CD1c-positive myeloid dendritic cell (primary cell): ENCODE measurements around the gene LCLAT1.
"Not testable (repeated sequence)": the region's sequence is repeated elsewhere in the genome, so short reads cannot be mapped to it uniquely, and the experiment has no call there.

Experiments
- DNase-seq: peaks from one replicate; pipeline ENCODE4 v3.0.0-alpha.2; 2016; ENCODE audit errors: extremely low spot score

Gene LCLAT1

DNA sequence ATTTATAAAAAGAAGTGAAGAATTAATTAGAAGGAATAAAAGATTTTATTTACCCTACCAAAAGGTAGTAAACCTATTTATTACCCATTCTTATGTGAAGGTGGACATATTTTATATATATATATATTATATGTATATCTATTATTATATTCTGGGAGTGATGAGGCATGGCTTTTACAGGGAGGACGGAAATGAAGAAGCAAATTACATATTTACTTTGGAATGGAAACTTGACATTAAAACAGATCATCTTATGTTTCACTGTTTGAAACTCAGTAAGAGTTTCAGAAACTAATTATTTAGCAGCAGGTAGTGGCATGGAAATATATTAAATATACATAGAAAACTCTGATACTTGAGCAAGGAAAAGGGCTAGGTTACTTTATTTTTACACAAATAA, 143.4 kb downstream of the LCLAT1 start:
- DNase-seq = no peak

DNA sequence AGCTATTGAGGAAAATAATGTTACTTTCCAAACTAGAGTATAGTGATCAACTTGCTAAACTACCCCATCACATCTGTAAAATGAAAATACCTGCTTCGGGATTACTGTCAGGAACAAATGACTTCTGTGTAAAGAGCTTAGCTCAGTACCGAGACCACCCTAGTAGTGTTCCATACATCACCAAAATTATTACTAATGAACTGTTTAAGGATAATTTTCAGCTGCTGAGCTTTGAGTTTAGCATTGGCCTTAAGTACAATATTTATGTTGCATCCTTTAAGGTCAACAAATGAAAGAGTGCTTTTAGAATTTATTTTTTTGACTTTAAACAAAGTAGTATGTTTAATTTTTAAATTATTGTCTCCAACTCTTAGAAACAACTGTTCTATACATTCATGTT, 144.1 kb downstream of the LCLAT1 start:
- DNase-seq = no peak

DNA sequence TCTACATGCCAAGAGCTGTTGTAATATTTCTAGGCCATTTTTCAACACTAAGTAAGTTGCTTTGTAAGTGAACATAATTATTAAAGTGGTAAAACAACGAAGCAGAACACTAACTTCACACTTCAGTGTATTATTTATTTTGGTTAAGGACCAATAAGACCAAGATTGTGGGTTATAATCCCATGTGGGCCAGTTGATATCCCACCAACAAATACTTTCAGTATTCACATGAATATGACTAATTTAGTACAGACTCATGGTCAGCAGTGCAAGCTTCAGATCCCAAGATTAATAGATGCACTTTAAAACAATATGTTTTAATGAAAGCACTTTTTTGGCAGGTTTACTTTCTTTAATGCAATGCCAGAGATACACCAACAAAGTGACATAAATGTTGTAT, 154.3 kb downstream of the LCLAT1 start:
- no peak for DNase-seq

DNA sequence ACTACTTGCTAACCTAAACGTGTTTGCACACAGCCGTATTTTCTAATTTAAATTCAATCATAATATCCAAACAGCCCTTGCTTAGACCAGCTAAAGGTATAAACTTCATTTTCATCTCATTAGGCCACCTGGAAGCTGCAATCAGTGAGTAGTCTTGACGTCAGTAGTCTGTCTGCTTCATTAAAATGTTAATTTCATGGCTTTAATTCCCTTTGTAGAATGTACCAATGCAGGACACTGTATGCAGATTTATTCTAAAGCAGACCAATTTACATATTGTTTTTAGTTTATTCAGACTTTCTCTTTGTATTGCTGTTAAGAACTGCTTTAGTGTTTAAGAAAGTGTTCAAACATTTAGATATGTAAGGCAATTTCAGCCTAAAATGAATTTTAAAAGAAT, 158.2 kb downstream of the LCLAT1 start:
- no peak for DNase-seq

DNA sequence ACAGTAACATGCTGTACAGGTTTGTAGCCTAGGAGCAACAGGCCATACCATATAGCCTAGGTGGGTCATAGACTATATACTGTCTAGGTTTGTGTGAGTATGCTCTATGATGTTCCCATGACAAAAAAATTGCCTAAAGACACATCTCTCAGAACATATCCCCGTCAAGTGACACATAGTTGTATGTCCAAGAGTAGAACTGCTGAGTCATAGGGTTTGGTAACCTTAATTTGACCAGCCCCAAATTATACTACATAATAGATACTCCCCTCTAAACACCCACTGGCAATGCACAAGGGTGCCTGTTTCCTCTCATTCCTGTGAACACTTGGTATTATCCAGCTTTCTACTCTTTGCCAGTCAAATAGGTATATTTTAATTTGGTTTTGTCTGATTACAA, 161.6 kb downstream of the LCLAT1 start:
- DNase-seq = no peak

DNA sequence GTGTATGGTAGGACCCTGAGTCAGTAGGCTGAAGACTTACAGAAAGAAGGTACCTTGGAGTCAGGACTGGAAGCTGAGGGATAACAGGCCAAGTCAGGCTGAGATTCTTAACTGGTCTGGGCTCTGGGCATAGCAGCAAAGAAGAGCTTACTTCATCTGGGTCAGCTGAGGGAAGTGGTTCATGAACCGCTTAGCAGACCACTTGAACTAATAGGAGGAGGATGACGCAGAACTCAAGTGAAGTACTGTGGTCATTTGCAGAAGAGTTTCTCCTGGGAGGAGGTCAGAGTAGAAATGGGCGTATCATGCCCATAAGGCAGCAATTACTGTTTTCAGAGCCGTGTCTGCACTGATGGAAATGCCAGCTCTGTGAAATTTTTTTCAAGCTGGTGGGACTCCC, 164.5 kb downstream of the LCLAT1 start:
- DNase-seq = no peak

DNA sequence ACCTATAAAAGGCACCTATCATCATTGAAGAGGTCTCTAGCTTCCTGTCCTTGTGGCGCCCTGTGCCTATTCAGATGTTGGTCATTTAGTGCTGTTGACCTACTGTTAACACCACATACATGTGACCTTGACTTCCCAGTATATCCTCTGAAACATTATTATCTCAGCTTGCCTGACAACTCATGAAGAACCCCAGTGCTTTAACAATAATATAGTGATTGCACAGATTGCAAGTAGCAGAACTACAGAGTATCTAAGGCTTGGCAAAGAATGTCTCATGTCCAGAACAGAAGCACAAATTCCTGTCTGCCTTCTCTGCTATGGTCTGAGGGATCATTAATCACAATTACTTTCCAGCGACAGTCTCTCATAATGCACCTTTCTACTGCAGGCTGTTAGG, 165.3 kb downstream of the LCLAT1 start:
- no peak for DNase-seq

DNA sequence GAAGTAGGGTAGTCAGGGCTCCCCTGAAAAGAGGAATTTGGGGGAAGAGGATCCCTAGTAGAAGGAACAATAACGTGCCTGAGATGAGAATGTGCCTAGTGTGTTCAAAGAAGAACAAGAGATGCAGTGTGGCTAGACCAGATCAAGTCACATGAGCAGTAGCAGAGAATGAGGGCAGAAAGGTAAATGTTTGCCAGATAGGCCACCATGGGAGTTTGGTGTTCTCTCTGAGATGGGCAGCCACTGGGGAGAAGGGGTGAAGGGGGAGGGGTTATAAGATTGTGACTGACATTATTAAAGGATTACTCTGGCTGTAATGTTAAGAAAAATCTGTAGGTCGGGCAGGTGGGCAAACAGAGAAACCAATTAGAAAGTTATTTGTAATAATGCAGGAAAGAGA, 166.0 kb downstream of the LCLAT1 start:
- DNase-seq = no peak

DNA sequence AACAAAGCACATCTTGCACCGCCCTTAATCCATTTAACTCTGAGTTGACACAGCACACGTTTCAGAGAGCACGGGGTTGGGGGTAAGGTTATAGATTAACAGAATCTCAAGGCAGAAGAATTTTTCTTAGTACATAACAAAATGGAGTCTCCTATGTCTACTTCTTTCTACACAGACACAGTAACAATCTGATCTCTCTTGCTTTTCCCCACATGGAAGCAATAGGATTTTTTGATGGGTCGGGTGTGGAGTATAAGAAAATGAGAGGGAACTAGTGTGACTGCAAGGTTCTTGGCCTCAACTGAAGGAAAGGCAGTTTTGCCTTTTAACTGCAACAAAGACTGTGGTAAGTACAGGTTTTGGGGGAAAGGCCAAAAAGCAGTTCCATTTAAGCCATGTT, 167.2 kb downstream of the LCLAT1 start:
- DNase-seq = not testable (repeated sequence)

DNA sequence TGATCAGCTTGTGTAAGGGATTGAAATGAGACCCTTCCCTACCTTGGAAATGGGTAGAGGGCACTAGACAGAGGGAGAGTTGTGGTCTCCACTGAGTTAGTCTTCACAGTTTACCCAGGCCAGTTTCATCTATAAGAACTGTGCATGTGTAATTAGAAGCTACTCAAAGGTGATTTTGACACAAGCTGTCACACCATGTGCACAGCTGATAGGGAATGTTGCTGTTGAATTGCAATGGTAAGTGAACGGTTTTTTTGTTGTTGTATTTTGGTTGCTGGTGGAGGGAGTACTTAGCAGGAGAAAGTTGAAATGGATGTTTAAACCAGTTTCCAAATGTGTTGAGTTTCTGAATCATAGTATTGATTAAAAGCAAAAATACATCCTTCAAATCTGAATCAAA, 168.9 kb downstream of the LCLAT1 start:
- no peak for DNase-seq

DNA sequence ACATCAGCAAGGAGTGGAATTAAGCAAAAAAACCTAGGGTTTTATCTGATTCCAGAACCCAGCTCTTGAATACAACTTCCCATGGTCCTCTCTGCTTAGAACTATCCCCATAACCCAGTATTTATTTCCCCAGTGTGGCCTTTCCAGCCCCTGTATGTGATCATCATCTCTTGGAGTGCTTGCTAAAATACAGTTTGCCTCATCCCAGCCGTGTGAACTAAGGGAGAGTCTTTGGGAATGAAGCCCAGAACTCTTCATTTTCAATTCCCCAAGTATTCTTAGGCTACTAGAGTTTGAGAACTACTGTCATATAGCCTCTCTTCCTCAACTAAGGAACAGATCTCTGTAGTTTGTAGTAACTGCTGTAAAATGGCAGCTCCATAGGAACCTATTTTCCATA, 173.1 kb downstream of the LCLAT1 start:
- no peak for DNase-seq

DNA sequence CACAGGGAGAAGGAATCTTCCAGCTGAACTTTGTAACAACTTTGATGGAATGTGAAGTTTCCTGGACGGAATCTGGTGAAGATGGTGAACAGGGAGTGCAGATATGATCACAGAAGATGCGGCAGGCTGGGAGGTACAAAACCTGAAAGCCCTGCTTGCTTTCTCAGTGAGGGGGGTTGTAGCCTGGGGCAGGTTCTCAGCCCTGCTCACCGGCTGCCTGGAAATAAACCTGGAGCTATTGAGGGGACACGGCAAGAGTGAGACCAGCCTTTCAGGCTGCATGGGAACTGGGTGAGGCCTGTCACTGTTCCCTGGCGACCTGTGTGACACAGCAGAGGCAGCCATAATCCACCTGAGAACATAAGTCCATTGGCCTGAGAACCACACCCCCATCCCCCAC, 174.8 kb downstream of the LCLAT1 start:
- DNase-seq = no peak

DNA sequence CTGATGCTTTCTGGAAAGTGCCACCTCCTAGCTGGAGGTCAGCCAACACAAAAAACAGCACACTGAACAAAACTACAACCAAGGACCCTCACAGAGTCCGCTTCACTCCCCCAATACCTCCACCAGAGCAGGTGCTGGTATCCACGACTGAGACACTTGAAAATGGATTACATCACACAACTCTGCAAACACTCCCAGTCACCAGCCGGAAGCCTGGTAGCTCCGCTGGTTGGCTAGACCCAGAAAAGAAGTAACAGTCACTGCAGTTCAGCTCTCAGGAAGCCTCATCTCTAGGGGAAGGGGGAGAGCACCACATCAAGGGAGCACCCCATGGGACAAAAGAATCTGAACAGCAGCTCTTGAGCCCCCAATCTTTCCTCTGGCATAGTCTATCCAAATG, 175.4 kb downstream of the LCLAT1 start:
- DNase-seq = no peak

DNA sequence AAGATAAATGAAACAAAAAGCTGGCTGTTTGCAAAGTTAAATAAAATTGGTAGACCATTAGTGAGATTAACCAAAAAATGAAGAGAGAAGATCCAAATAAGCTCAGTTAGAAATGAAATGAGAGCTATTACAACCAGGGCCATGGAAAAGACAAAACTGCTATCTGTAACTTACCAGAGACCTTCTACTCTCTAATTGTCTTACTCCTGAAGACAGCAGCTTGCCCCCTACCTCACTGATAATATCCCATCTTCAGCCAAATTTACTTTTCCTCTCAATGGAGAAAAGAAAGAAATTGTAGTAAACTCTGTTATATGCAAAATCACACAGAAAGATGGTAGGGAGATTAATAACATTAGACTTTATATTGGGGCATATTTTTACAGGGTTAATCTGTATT, 178.2 kb downstream of the LCLAT1 start:
- no peak for DNase-seq

DNA sequence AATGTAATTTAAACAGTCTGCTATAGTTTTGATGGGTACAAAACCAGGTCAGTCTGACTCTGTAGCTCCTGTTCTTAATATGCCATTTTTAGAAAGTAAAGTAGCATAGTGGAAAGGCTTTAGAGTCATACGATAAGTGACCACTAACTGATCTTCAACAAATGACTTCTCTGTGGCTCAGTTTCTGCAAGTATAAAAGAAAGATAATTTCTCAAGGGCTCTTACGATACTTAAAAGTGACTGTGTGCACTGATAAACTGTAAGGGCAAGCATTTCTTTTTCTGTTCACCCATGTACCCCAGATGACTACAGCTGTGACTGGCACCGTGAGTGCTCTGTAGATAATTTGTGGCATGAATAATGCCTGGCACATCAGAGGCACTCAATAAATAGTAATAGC, 178.7 kb downstream of the LCLAT1 start:
- DNase-seq = no peak

DNA sequence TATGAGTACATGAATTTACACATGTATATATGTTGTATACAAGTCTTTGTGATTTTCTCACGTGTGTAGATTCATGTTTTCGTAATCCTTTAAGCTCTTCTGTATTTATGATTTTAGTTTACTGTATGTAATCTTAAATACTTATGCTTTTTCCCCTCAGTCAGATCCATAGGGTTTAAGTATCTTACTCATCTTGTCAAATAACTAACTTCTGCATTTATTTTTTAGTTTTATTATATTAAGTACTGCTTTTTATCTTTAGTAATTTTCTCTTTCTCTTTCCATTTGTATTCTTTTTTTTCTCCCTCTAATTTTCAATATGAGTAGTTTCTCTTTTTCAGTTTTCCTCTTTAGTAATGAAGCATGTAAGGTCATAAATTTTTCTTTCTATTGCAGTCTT, 179.4 kb downstream of the LCLAT1 start:
- DNase-seq = no peak

DNA sequence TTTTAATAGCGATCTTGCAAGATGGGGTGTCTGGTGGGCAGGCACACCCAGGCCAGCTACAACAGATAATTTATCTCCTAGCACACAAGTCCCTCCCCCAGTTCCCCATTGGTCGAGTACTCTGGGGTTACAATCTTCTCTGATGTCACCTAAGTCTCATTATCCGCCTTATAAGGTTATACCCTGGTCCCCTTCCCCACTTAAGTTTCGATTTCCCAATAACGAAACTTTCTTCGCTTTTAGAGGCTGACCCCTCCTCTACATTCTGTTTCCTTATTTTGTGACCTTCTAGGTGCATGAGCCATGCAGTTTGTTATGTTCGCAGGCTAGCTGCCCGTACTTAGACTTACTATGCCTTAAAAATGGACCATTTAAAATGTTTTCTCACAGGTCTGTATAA, 180.1 kb downstream of the LCLAT1 start:
- no peak for DNase-seq

DNA sequence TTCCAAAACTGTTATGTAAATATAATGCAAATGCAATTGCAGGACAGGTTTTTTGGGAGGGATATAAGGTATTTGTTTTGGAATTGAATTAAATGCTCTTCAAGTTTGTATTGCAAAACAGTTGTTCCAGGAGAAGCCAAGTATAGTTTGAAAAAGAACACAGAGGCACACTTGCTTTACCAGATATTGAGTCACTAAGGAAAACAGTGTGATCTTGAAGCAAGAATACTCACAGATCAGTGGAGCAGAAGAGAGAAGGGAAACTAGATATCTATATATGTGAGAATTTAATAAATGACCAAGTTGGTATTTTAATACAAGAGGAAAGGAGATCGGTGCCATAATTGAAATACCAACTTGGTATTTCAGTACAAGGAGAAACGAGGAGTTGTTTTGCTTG, 181.3 kb downstream of the LCLAT1 start:
- DNase-seq = no peak

DNA sequence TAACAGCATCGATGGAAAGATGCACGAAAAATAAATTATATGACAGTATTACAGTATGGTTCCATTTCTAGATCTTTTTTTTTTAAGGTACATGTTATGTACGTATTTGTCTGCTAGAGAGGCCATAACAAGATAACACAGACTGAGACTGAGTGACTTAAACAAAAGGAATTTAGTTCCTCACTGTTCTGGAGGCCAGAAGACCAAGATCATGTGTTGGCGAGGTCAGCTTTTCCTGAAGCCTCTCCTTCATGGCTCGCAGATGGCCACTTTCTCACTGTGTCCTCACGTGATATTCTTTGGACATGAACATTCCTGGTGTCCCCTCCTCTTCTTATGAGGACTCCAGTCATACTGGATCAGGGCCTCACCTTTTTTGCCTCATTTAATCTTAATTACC, 182.8 kb downstream of the LCLAT1 start:
- DNase-seq = no peak

DNA sequence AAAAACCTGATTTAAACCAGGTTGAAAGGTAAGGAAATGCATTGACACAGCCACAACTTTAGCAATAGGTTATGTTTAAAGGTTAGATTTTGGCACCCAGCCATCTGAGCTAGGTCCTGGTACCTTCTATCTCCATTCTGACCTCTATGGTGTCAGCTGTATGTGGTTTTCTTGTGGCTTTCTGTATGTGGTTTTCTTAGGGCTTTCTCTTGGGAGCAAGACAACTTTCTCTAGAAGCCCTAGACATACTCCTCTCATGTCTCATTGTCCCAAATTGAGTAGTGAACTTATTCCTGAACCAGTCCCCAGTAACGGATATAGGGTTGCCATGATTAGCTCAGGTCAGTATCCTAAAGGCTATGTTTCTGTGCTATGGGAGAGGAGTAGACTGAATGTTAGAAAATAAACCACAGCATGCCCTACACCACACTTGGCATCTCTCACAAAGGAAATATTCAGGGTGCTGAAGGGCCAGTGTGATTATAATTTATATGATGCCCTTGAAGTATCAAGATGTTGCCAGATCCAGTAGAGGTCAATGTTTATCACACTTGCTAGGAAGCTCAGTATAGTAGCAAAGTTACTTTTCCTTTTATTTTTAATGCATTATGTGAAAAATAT, 184.1 kb downstream of the LCLAT1 start:
- no peak for DNase-seq

DNA sequence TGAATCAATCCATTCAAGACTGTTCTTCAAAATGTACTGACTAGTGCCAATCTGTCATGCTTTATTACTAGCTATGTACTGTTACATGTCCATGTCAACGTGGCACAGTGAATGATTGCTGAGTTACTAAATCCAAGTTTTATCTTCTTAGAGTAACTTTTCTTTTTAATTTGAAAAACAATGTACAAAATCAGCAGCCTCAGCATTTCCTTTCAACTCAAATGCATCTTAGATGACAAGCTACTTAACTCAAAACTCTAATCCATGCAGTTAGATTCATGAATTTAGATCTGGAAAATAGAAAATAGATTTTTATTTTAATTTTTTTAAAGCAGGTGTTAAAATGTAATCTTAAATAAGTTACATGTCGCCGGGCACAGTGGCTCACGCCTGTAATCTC, 186.0 kb downstream of the LCLAT1 start:
- DNase-seq = no peak

DNA sequence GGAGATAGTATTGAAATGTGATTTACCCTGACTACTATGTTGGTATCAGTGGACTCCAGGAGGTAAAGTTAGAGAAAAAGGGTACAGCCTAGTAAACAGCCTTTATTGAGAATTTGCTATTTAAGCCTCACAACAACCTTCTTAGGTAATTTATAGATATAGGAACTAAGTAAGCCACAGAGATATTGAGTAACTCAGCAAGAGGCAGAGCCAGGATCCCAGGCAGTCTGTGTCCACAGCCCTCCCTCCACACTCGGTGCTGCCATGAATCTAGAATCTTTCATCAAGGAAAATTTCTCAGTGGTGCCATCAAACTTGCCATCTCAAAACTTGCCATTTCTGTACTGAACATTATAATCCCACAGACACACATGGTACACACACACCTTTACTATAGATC, 189.3 kb downstream of the LCLAT1 start:
- DNase-seq = no peak

DNA sequence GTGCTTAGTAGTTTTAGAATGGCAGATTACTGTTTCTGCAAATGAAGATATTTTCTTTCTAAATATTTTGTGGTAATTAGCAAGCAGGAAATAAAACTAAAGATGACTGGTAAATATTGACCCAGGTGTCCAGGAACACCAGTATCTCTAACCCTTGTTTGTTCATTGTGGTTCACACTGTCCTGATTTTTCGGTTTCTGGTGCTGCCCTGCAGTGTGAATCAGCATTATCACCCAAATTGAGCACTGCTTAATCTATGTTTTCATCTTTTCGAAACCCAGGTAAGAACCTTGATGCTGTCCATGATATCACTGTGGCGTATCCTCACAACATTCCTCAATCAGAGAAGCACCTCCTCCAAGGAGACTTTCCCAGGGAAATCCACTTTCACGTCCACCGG, 192.8 kb downstream of the LCLAT1 start:
- DNase-seq = no peak

DNA sequence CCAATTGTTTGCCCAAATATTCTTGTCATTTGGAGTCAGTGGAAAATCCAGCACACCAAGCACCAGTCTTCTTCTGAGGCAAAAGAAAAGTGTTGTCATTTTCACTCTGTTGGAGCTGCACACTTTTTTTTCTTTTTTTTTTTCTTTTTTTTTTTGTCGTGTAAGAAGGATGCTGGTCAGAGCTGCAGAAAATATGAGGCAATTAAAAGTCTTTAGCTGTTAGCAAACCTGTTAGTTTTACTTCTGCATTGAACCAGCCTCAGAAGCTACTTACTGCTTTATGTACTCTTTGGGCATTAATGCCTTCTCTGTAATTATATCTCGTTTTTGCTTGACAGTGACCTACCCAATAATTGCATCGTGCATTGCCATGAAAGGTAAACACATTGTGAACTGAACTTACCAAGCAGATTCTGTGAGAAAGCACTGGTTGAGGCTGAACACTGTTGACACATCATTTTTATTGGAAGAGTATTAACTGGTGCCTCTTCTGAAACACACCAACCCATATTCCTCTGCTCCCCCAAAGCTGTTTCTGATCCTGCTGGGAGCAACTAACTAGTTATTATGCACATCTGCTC, 194.8 kb downstream of the LCLAT1 start:
- no peak for DNase-seq
